ENCODE data around the gene ATP2B3.

ATP2B3 gene

DNA sequence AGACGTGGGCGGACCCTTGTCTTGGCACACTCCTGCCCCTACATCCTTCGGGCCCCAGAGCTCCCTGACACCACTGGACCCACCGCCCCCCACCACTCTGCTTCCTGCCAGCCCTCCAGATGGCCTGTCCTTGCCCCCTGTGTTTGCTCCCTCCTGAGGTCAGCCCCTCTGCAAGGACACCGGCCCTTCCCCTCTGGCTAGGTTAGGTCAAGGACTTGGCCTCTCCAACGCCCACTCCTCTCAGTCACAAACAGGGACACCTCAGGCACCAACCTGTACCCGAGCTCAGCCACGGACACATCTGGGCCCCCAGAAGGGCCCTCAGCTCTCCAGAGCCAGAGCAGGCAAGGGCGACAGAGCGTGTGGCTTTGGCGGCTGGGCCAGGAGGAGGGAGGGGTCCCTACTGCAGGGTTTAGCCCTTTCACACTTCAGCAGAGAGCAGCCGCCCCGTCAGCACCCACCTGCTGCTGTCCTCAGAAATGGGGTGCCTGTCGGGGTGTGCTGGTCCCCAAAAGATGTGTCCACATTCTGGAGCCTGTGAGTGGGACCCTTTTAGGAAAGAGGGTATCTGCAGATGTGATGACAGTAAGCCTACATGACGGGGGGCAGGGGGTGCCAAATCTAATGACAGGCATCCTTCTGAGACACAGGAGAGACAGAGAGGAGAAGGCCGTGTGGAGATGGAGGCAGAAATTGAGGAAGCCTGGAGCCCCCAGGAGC, 106.0 kb downstream of the ATP2B3 start:
- no peak for DNase-seq

- no peak for DNase-seq
Measured at GRCh38 chrX:153624196-153625091, 107.0 kb downstream of the ATP2B3 start.

DNA sequence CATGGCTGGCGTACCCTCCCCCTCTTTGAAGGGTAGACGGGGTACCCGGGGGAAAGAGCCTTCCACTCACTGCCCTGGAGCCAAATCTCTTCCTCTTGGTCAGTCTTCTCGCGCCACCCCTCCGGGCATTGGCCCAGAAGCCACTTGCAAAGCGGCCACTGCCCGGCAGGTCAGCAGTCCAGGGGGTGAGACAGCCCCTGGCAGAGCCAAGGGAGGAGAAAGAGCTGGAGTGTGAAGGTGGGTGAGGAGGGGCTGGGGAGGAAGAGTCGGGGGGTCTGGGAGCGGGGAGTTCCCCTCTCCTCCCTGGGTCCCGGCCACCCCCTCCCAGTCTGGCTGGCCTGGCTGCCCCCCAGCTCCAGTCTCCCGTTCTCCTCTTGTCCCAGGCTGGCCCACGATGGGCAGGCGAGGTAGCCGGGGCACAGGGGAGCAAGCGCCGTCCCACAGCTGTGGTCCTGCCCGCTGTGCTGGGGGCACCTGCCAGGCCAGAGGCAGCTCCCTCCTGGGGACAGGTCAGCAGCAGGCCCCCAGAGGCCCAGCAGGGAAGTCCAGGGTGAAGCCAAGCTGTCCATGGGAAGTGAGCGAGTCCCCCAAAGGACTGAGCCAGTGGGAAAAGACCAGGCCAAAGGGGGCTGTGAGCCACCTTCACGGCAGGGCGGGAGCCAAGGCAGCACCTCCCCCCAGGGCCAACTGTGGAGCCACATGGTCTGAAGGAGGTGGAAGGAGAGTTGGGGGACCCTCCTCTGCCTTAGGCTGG, 108.0 kb downstream of the ATP2B3 start:
- DNase-seq = no peak

DNA sequence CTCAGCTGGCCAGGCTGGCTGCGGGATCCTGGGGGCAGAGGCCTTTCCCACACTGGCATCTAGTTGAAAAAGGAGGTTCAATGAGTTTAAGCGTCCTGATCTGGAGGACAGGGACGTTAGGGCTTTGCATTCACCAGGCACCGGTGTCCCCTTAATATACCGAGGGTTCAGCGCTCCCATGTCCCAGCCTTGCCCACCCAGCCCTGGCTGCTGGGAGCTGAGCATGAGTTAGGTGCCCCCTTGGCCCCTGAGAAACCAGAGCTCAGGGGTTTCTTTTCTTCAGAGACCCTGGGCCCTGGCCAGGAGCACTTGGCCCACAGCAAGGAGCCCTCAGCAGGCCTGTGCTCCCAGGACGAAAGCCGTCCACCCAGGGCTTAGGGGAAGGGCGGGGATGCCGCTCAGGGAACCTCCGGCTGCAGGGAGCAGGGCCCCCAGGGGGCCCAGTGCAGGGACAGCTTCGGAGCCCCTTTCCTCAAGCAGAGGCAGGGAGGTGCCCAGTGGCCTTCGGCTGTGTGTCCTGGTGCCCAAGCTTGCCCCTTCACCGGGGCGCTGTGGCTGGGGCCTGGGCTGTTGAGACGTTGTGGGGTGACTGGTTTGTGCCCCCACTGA, 108.7 kb downstream of the ATP2B3 start:
- DNase-seq = no peak

DNA sequence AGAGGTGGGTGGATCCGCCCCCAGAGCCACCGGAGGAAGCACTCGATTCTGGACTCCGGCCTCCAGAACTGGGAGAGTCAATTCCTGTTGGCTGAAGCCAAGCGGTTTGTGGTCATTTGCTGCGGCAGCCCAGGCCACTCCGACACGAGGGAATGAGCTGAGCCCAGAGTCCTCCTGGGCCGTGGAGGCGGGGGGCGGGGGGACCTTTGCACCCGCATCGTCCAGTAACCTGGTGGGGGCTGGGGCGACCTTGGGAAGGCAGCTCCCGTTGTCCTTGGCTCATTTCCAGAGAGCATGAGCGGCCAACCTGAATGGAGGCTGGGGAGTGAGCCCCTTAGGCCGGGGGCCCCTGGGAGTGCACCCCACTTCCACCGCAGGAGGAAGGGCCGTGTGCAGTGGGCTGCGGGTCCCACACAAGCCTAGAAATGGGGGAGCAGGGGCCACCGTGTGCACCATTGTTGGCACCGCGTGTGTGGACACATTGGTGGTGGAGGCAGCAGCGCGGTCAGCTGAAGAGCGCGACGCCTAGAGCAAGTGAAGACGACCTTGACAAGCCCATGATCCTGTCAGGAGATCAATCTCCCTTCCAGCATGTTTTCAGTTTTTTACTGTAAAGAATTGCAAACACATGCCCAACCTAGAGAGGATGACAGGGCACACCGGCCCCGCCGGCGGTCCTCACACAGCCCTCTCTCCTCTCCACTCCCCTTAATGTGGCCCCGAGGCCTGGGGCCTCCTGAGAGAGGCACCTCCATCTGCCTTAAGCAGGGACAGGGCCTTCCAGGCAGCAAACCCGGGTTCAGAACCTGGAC, 109.6 kb downstream of the ATP2B3 start:
- DNase-seq = no peak

DNA sequence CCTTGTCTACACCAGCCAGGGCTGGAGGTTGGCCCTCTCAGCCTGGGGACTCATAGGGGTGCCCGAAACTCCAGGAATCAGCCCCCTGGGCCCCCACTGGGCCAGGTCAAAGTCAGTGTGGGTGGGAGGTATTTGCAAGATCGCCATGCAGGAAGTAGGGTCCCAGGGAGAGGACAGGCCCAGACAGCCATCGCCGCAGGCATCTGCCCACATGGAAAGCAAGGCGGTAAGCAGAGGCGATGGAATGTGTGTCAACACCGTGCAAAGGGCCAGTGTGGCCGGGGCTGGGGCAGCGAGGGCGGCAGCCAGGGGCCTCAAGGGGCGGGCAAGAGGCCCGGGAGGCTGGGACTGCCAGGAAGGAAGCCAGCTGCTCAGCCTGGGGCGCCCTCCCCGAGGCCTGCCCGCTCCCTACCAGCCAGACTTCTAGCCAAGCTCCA, 110.3 kb downstream of the ATP2B3 start:
- no peak for DNase-seq

DNA sequence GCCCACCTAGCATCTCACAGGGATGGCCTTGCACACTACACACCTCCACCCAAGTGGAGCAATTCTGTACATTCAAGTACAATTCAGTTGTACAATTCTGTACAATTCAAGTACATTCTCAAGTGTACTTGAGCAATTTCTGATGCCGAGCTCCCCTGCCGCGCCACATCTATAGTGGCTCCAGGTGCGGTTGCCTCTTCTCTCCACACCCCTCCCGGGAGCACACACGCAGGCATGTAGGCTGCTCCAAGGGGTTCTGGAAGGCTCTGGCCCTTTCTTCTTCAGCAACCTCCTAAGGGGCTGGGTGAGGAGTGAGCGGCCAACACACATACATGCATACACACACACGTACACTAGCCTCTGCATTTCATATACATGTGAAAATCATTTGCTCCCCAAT, 110.7 kb downstream of the ATP2B3 start:
- DNase-seq = no peak

GRCh38 chrX:153628665-153629064, 111.2 kb downstream of the ATP2B3 start:
- no peak for DNase-seq

DNA sequence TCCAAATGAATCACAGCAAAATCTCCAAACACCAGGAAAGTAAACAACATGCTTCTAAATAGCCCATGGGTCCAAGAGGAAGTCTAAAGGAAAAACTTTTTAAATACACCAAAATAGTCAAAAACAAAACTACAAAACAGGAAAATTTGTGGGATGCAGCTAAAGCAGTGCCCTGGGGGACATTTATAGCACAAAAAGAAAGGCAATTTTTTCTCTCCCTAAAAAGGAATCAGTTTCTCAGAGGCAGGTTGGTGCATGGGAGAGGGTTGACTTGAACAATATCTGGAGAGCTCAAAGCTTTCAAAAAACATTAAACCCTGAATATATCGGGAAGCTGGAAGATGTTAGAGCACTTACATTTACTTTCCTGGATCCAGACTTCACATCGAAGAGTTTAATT, 113.9 kb downstream of the ATP2B3 start:
- DNase-seq = no peak

DNA sequence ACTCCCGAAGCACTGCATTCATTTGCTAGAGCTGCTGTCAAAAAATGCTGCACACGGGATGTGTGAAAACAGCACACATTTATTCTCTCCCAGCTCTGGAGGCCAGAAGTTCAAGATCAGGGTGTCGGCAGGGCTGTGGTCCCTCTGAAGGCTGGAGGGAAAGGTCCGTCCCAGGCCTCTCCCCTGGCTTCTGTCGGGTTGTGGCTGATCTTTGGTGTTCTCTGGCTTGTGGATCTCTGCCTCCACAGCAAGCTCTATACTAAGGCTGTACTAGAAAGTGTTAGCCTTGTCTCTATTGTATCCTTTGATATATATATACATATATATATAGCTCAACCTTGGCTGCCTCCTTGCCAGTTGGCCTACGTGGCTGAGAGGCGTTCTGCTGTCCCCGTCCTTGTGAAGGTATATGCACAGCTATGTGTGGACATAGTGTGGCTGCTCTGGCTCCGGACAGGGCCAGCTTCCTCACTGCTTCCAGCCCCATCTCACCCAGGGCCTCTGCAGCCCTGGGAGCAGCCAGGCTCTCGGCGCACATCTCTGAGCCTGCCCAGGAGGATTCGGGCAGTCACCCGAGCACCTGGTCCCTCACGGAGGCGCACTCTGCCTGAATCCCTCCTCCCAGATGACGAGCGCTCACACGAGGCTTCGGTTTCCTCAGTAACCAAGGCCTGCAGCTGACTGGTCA, 114.6 kb downstream of the ATP2B3 start:
- DNase-seq = no peak

Measured in NCI-H1092 (cell line).